GM18511 (cell line): ENCODE measurements around the gene DHX8.

Source experiments
- ATAC-seq: cut with Tn5 transposase; IDR thresholded peaks from one replicate; pipeline ENCODE4 v1.9.1; 2021; ENCODE audit warnings: mild to moderate bottlenecking, moderate library complexity; ENCODE audit not compliant: unreplicated experiment

DHX8 gene

DNA sequence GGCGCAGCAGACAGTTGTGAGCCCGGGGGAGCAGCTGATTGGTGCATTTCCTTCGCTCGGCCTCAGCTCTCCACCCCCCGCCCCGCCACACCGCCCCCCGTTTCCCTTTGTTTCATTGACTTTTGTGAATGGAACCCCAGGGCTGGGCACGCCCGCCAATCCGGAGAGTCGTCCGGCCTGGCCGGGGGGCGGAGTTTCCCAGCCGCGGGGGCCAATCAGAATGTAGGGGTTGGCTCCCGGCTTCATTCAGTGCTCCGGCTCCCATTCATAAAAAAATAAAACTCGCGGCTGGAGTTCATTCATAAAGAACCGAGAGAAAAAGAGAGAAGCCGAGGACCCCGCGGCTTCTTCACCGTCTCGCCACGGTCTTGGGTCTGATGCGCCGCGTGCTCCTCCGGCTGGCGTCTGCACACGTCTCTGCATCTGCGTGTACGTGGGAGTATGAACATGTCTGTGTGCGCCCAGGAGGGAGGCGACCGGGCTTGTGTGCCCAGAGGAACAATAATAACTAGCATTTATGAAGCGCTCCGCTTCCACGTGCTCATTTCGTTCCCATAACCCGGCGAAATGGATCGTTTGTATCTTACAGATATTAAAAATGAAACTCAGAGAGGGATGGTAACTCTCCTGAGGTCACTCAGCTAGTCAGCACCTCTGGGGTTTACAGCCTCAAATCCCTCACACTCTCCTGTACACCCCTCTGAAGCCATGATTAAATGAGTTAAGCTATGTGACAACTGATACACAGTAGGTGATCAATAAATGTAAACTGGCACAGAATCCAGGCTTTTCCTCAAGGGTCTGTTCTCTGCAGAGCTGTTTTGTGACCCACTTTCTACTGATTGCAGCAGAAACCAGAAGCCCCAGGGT is 62.8 kb downstream of the DHX8 start, which contains the start of gene ETV4:
ETV4 (minus strand) TSS at position 22 of the 870 bp plus-strand sequence. CDS start 723 bp downstream, outside the sequence.
- peak; percentile 88 for ATAC-seq

DNA sequence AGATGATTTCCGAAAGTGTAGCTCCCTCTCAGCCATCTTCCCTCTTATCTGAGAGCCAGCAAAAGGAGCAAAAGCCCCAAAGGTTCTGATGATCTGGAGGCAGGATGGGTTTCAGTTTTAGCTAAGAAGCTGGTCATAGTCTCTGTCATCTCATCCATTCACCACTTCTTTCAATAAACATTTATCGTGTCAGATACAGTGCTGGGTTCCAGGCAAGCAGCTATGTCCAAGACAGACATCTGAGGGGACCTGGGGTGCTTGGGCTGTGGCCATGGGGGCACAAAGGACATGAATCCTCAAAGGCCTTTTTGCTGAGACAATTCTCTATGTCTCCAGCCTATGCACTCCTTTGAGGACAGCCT is 63.4 kb downstream of the DHX8 start:
- no peak for ATAC-seq

DNA sequence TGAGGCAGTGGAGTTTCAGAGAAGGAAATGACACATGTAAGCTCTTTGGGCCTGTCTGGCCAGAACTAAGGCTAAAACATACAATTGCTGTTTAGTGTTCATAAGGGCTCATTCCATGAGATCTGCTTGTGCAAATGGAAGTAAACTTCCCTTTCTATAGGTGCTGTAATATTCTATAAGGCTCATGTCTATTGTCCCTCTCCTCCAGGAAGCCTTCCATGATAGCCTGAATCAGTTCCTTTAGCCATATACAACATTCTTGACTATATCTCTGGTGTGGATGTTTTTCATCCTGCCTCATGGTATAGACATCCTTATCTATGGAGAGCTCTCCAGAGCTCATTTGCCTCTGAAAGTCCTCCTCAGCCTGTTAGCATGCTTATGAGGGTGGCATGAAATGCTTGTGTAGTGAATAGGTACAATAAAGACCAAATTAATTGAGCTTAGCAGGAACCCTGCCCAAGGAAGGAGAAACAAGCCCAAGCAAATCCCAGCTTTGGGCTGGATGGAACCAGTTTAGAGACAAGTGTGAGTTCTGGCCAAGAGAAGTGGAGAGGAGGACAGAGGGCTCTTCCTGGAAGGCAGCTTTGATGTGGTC is 64.0 kb downstream of the DHX8 start:
- no peak for ATAC-seq

GRCh38 chr17:43548689-43549379 is 65.1 kb downstream of the DHX8 start:
- no peak for ATAC-seq

- ATAC-seq = no peak
Observed at GRCh38 chr17:43549496-43549895, 65.7 kb downstream of the DHX8 start.

- ATAC-seq = no peak
Observed at GRCh38 chr17:43550754-43551153, 67.0 kb downstream of the DHX8 start.

DNA sequence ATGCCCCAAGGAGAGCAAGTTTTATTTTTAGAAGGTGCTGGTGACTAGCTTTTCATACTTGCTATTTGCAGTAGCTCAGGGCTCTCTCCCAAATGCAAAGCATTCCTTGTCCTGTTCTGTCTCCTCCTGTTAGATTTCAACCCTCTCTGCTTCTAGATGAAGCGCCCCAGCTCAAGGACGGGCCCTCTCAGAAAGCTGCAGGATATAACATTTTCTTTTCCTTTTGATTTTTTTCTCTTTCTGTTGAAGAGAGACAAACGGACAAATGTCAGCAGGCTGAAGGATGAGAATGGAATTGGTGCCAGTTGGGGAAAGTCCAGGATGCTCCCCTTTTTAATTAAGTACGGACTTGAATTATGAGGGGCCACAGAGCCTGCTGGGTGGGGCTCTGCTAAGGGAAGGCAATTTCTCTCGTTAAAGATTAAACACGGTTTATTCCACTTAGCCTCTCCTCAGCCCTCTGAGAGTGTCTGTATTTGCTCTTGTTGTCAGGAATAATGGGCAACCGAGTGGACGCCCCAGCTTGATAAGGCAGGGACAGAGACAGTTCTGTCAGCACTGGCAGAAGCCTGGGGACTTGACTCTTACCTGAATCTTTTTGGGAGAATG is 68.6 kb downstream of the DHX8 start:
- ATAC-seq = no peak

DNA sequence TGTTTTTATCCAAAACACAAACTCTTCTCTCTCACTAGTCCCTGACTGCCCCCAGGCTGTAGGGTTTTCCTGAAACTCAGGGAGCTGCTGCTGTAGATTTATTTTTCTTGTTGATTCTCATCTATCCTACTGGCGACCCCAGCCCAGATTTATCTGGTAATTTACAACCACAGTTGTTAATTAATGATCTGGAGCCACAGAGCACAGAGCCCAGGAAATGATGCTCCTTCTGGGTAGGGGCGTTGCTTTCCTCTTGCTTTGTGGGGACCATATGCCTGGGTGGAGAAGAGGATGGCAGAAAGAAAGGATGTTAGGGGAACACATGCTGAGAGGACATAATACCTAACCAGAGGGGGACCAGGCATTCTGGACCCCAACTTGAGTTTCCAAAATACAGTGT is 69.8 kb downstream of the DHX8 start:
- no peak for ATAC-seq

- ATAC-seq = no peak
Observed at GRCh38 chr17:43554857-43555256, 71.1 kb downstream of the DHX8 start.

- no peak for ATAC-seq
Observed at GRCh38 chr17:43556292-43556691, 72.5 kb downstream of the DHX8 start.

- no peak for ATAC-seq
Observed at GRCh38 chr17:43558805-43559160, 75.0 kb downstream of the DHX8 start.

GRCh38 chr17:43559161-43559816 is 75.5 kb downstream of the DHX8 start:
- ATAC-seq = no peak

GRCh38 chr17:43560461-43561427 is 77.0 kb downstream of the DHX8 start:
- ATAC-seq = no peak

- no peak for ATAC-seq
Observed at GRCh38 chr17:43562679-43563599, 79.2 kb downstream of the DHX8 start.

- ATAC-seq = no peak
Observed at GRCh38 chr17:43563600-43564594, 80.1 kb downstream of the DHX8 start.

DNA sequence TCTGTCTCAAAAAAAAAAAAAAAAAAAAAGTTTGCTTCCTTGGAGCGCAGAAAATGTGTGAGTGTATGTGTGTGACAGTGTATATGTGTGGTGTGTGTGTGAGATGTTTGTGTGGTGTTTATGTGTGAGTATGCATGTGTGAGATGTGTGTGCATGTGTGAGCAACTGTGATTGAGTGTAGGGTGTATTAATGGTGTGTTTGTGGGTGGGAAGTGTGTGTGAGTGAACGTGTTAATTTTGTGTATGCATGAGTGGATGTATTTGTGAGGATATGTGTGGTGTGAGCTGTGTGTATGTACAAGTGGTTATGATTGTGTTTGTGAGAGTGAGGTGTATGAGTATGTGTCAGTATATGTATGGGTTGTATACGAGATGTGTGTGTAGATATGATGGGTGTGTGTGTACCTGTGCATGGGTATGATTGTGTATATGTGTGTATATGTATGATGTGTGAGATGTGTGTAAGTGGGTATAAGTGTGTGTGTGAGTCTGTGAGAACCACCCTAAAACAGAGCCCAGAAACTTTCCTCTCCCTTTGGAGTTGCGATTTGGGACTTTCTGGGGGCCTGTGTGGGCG is 84.8 kb downstream of the DHX8 start:
- no peak for ATAC-seq

- ATAC-seq = no peak
Observed at GRCh38 chr17:43570518-43570928, 86.7 kb downstream of the DHX8 start.
